H1 (cell line): Measurements from ENCODE around the gene SASH3. TPM values are rescaled to one million over a fixed set of nuclear protein-coding genes. Genes with fewer than 3 reads are reported as not detected.

Source experiments
- GABPA ChIP-seq: IDR thresholded peaks from 2 replicates; pipeline ENCODE4 v1.6.1; 2011; ENCODE audit warnings: mild to moderate bottlenecking, low read length, moderate library complexity, borderline replicate concordance; ENCODE audit not compliant: insufficient read depth
- USF2 ChIP-seq: IDR thresholded peaks from 2 replicates; pipeline ENCODE4 v1.6.1; 2011; ENCODE audit warnings: low read length, improper control_type of control experiment
- polyA plus RNA-seq, 7 experiments: library from polyadenylated mRNA; depleted of rRNA in 3 of 7; stranded (reverse) in 5 of 7; unstranded in 2 of 7; fragments of >200 nt in 5 of 7; fragments of 200-250 nt in 2 of 7; gene quantifications; 1 replicate in 5 of 7; 2 replicates in 1 of 7; 4 replicates in 1 of 7; pipeline versions ENCODE4 v1.2.1 to v1.2.3, GENCODE V29; 2011 to 2013; ENCODE audit warnings: missing spikeins in 2 of 7, mixed read lengths in 2 of 7
- total RNA-seq: library from RNA; stranded (reverse); fragmentation: NEBNext Ultra II Directional; extraction: Animal tissue kit (Norgen Biotek cat#: 25700); gene quantifications from 2 replicates; pipeline ENCODE4 v1.2.1, GENCODE V29; 2021

The SASH3 gene
- total and polyA plus RNA-seq, 2 of the 8 experiments (the other 6 are each of a cell fraction or from before 2014, with no cell fraction given): not detected

GRCh38 chrX:129800186-129800585, 20.4 kb downstream of the SASH3 start (continued):
- no peak for TF ChIP-seq USF2
- no peak for TF ChIP-seq GABPA
